ENCODE data around the gene KRT6C. TPM values are rescaled to one million over a fixed set of nuclear protein-coding genes. Genes with fewer than 3 reads are reported as not detected.

KRT6C gene
- total RNA-seq, 5 donors from 2014 or later (not counting 1 experiment from before 2014, with no cell fraction given), result not detected

DNA sequence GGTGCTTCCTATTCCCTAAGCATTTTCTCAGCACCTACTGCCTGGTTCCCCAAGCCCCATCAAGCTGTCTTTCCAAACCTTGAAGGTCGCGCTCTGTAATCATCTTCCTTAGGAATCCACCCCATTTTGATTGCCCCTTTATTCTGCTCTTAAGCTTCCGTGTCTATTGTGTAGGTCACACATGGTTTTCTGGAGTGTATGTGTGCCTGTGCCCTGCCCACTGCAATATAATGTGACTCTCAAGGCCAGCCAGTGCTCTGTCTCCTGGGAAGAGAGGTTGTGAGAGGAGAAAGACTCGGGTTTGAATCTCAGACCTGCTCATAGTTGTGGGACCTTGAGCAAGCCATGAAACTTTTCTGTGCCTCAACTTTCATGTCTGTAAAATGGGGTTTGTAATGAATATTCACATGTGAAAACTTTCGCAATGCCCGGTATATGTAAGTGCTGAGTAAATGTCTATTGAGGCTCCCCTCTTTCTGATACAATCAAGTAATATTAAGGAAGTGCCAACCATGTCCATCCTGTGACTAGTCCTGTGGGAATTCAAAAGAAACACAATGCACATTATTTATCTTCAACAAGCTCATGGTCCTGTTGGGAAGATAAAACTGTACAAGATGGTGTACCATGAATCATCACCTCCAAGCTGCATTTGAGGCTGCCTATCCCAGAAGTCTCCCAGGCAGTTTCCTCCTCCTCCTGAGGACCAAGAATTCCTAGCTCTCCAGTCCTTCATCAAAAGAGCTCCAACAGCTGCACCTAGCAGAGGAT is 38.7 kb downstream of the KRT6C start:
- no peaks in the 10 kb centered on the region for H3K36me3 ChIP-seq (ENCODE audit: control insufficient read depth in 2 of 2, extremely low read depth in 1 of 2, insufficient read depth in 1 of 2, low read length in 1 of 2)
- H3K9me3 ChIP-seq, result no peaks in the 10 kb centered on the region
- Mint-ChIP-seq H3K9me3 (no peaks in the 10 kb centered on the region), H3K4me1 (no peaks in the 10 kb centered on the region), H3K27me3 (peaks cover 38 to 52% of the 10 kb centered on the region in 2 donors), H3K4me3 (no peak overlapping the region), H3K36me3 (no peaks in the 10 kb centered on the region), H3K27ac (no peak overlapping the region)
- no peaks in the 10 kb centered on the region for H3K4me1 ChIP-seq (ENCODE audit: control insufficient read depth in 1 of 2, extremely low read depth in 1 of 2, insufficient read depth in 2 of 2, low read length in 2 of 2)
- no peak overlapping the region for H3K4me3 ChIP-seq (ENCODE audit: control insufficient read depth in 1 of 2, extremely low read depth in 1 of 2, low read length in 1 of 2)
- DNase-seq (no peak), ATAC-seq (replicated peaks in 1 of 4) (no peak)
- H3K27me3 ChIP-seq (replicated peaks in 1 of 2; ENCODE audit: control insufficient read depth in 2 of 2, extremely low read depth in 1 of 2, insufficient read depth in 2 of 2, low read length in 1 of 2), result peaks cover 2 to 31% of the 10 kb centered on the region in 2 experiments
- ChIA-PET POLR2A (interaction anchor here in 1 of 2 donors (0.5 kb wide), 1 partner anchor 366 kb away, joined by 3 read pairs; no protein-coding TSS in a partner anchor), CTCF (no interaction called here)
- 43% methylated on average over 1 of the region's 6 CpGs for WGBS (ENCODE audit: insufficient coverage)
- H3K27ac ChIP-seq (ENCODE audit: low read length), result no peak overlapping the region

DNA sequence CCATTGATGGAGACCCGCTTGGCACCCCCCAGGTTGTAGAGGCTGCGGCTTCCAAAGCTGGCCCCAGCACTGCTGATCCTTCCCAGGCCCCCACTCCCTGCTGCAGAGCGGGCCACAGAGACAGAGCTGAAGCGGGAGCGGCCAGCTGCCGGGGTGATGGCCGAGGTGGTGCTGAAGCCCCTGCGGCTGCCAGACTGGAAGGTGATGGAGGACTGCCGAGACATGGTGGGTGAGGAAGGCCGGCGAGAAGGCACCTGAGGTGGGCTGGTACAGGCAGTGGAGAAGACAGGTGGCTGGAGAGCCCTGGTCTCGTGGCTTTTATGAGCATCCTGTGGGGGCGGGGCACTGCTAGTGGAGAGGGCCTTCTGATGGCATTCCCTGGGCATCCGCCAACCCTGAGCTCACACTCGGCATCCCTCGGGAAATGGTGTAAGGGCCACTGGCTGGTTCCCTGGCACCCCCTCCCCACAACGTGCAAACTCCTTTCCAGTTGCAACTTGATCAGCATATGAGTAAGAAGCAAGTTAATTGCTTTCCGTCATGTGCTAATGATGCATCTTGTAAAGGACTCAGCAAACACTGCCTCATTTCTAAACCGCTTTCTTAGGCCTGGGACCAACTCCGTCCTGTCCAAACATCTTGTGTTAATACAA is 39.4 kb downstream of the KRT6C start, which contains the start of gene KRT75:
Gene KRT75 (minus strand): TSS at position 291 of the 653 bp plus-strand sequence. CDS start 67 bp downstream, at position 224.
- Mint-ChIP-seq H3K27ac (no peak within 1 kb of the TSS), H3K4me3 (no peak within 1 kb of the TSS), H3K27me3 (peaks cover 37 to 52% of the 10 kb centered on the region in 2 donors), H3K9me3 (no peaks in the 10 kb centered on the region), H3K4me1 (no peaks in the 10 kb centered on the region), H3K36me3 (no peaks in the 10 kb centered on the region)
- POLR2A ChIA-PET, result no interaction called here
- Histone ChIP-seq H3K36me3 (ENCODE audit: control insufficient read depth in 2 of 2, extremely low read depth in 1 of 2, insufficient read depth in 1 of 2, low read length in 1 of 2) (no peaks in the 10 kb centered on the region), H3K4me1 (ENCODE audit: control insufficient read depth in 1 of 2, extremely low read depth in 1 of 2, insufficient read depth in 2 of 2, low read length in 2 of 2) (no peaks in the 10 kb centered on the region), H3K4me3 (ENCODE audit: control insufficient read depth in 1 of 2, extremely low read depth in 1 of 2, low read length in 1 of 2) (no peak within 1 kb of the TSS), H3K9me3 (no peaks in the 10 kb centered on the region), H3K27me3 (replicated peaks in 1 of 2; ENCODE audit: control insufficient read depth in 2 of 2, extremely low read depth in 1 of 2, insufficient read depth in 2 of 2, low read length in 1 of 2) (peaks cover 2 to 24% of the 10 kb centered on the region in 2 experiments), H3K27ac (ENCODE audit: low read length) (no peak within 1 kb of the TSS)
- DNase-seq (no peak), ATAC-seq (replicated peaks in 1 of 4) (no peak)
- 73% methylated on average over 12 of the region's 20 CpGs for WGBS (ENCODE audit: insufficient coverage)
- CTCF ChIA-PET, result interaction anchor here in 1 of 2 donors (0.6 kb wide), 1 partner anchor 144 kb away, joined by 3 read pairs; no protein-coding TSS in a partner anchor

DNA sequence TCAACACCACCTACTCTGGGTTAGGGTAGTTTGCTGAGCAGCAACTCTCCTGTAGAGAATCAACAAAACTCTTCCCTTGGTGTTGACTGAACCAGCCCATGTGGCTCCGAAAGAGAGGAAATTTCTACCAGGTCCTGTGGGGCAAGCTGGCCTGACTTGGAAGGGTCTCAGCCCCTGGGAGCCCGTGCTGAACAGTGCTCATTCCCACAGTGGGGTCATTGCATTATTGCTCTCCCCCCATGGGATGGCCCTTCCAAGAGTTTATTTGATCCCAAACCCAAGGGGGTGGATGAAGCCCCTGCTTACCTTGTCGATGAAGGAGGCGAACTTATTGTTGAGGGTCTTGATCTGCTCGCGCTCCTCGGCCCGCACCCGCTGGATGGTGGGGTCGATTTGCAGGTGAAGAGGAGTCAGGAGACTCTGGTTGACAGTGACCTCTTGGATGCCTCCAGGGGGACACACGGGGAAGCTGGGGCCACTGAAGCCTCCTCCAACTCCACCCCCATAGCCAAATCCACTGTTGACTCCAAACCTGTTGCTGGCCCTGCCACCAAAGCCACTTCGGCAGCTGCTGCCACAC is 40.0 kb downstream of the KRT6C start:
- POLR2A ChIA-PET, result no interaction called here
- CTCF ChIA-PET, result interaction anchor here in 1 of 2 donors (0.6 kb wide), 1 partner anchor 145 kb away, joined by 3 read pairs; no protein-coding TSS in a partner anchor
- 93% methylated on average over 9 of the region's 12 CpGs for WGBS (ENCODE audit: insufficient coverage)
- H3K27me3 Mint-ChIP-seq, result peaks cover 42 to 58% of the 10 kb centered on the region in 2 donors
- DNase-seq, result no peak
- no peaks in the 10 kb centered on the region for H3K9me3 Mint-ChIP-seq
- Histone ChIP-seq H3K9me3 (no peaks in the 10 kb centered on the region), H3K27me3 (replicated peaks in 1 of 2; ENCODE audit: control insufficient read depth in 2 of 2, extremely low read depth in 1 of 2, insufficient read depth in 2 of 2, low read length in 1 of 2) (peaks cover 2 to 20% of the 10 kb centered on the region in 2 experiments), H3K4me3 (ENCODE audit: control insufficient read depth in 1 of 2, extremely low read depth in 1 of 2, low read length in 1 of 2) (no peak overlapping the region), H3K27ac (ENCODE audit: low read length) (no peak overlapping the region), H3K4me1 (ENCODE audit: control insufficient read depth in 1 of 2, extremely low read depth in 1 of 2, insufficient read depth in 2 of 2, low read length in 2 of 2) (no peaks in the 10 kb centered on the region), H3K36me3 (ENCODE audit: control insufficient read depth in 2 of 2, extremely low read depth in 1 of 2, insufficient read depth in 1 of 2, low read length in 1 of 2) (no peaks in the 10 kb centered on the region)
- H3K4me3 Mint-ChIP-seq, result no peak overlapping the region
- no peak for ATAC-seq (replicated peaks in 1 of 4)
- no peak overlapping the region for H3K27ac Mint-ChIP-seq
- H3K4me1 Mint-ChIP-seq, result no peaks in the 10 kb centered on the region
- no peaks in the 10 kb centered on the region for H3K36me3 Mint-ChIP-seq

DNA sequence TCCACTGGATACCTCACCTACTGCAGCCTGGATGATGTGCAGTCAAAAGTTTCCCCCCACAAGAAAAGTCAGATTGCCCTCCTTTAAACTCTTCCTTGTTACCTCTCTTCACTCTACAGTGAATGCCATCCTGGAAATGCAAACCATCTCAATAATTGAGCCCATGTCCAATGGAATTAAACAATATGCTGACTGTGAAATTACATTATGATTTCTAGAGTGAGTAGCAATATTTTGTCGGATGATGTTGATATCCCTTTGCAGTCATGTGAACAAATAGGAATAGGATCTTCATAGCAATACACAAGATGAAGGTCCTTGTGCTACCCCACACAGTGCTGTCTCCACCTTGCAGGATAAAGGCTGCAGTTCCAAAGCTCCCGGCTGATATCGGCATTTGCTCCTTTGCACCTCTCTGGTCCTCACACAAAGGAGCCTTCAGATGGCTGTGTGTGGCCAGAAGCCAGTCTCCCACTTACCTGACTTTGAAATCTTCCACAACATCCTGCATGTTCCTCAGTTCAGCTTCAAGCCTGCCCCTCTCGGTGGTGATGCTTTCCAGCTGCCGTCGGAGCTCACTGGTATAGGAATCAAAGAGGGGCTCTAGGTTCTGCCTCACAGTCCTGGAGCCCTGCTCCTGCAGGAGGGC is 40.9 kb downstream of the KRT6C start:
- no peaks in the 10 kb centered on the region for H3K9me3 Mint-ChIP-seq
- no peak overlapping the region for H3K4me3 ChIP-seq (ENCODE audit: control insufficient read depth in 1 of 2, extremely low read depth in 1 of 2, low read length in 1 of 2)
- no peaks in the 10 kb centered on the region for H3K36me3 ChIP-seq (ENCODE audit: control insufficient read depth in 2 of 2, extremely low read depth in 1 of 2, insufficient read depth in 1 of 2, low read length in 1 of 2)
- peaks cover 2 to 26% of the 10 kb centered on the region in 2 experiments for H3K27me3 ChIP-seq (replicated peaks in 1 of 2; ENCODE audit: control insufficient read depth in 2 of 2, extremely low read depth in 1 of 2, insufficient read depth in 2 of 2, low read length in 1 of 2)
- peaks cover 43 to 60% of the 10 kb centered on the region in 2 donors for H3K27me3 Mint-ChIP-seq
- no peaks in the 10 kb centered on the region for H3K36me3 Mint-ChIP-seq
- no peaks in the 10 kb centered on the region for H3K9me3 ChIP-seq
- CTCF ChIA-PET, result no interaction called here
- DNase-seq, result no peak
- H3K27ac ChIP-seq (ENCODE audit: low read length), result no peak overlapping the region
- no peaks in the 10 kb centered on the region for H3K4me1 Mint-ChIP-seq
- H3K4me3 Mint-ChIP-seq, result no peak overlapping the region
- WGBS (ENCODE audit: insufficient coverage), result 87% methylated on average over 5 of the region's 6 CpGs
- H3K27ac Mint-ChIP-seq, result no peak overlapping the region
- no peak for ATAC-seq (replicated peaks in 1 of 4)
- POLR2A ChIA-PET, result no interaction called here
- H3K4me1 ChIP-seq (ENCODE audit: control insufficient read depth in 1 of 2, extremely low read depth in 1 of 2, insufficient read depth in 2 of 2, low read length in 2 of 2), result no peaks in the 10 kb centered on the region

DNA sequence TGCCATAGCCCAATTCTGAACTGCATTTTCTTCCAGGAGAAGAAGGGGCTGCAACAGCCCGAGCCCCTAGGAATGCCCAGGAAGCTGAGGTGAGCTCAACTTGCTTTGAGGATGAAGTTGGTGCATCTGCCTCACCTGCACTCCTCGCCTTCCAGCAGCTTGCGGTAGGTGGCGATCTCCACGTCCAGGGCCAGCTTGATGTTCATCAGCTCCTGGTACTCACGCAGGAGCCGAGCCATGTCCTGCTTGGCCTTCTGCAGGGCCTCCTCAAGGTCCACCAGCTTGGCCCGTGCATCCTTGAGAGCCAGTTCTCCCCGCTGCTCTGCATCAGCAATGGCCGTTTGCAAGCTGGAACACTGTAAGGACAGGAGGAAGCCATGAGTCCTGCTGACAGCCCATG is 45.5 kb downstream of the KRT6C start:
- 62% methylated on average over 9 of the region's 10 CpGs for WGBS (ENCODE audit: insufficient coverage)
- CTCF ChIA-PET, result no interaction called here
- no peak overlapping the region for H3K4me3 ChIP-seq (ENCODE audit: control insufficient read depth in 1 of 2, extremely low read depth in 1 of 2, low read length in 1 of 2)
- Mint-ChIP-seq H3K4me3 (no peak overlapping the region), H3K36me3 (no peaks in the 10 kb centered on the region), H3K27me3 (peaks cover 33 to 50% of the 10 kb centered on the region in 2 donors), H3K4me1 (no peaks in the 10 kb centered on the region), H3K27ac (no peak overlapping the region), H3K9me3 (no peaks in the 10 kb centered on the region)
- DNase-seq (no peak), ATAC-seq (replicated peaks in 1 of 4) (no peak)
- H3K4me1 ChIP-seq (ENCODE audit: control insufficient read depth in 1 of 2, extremely low read depth in 1 of 2, insufficient read depth in 2 of 2, low read length in 2 of 2), result no peaks in the 10 kb centered on the region
- H3K27me3 ChIP-seq (replicated peaks in 1 of 2; ENCODE audit: control insufficient read depth in 2 of 2, extremely low read depth in 1 of 2, insufficient read depth in 2 of 2, low read length in 1 of 2), result peaks cover 0 to 37% of the 10 kb centered on the region in 2 experiments
- no peaks in the 10 kb centered on the region for H3K9me3 ChIP-seq
- POLR2A ChIA-PET, result no interaction called here
- no peak overlapping the region for H3K27ac ChIP-seq (ENCODE audit: low read length)
- H3K36me3 ChIP-seq (ENCODE audit: control insufficient read depth in 2 of 2, extremely low read depth in 1 of 2, insufficient read depth in 1 of 2, low read length in 1 of 2), result no peaks in the 10 kb centered on the region

GRCh38 chr12:52427083-52427482 is 46.5 kb downstream of the KRT6C start:
- Mint-ChIP-seq H3K4me3 (no peak overlapping the region), H3K27me3 (peaks cover 32 to 49% of the 10 kb centered on the region in 2 donors), H3K27ac (no peak overlapping the region), H3K9me3 (no peaks in the 10 kb centered on the region), H3K4me1 (no peaks in the 10 kb centered on the region), H3K36me3 (no peaks in the 10 kb centered on the region)
- ATAC-seq (replicated peaks in 1 of 4) (no peak), DNase-seq (no peak)
- WGBS (ENCODE audit: insufficient coverage), result no CpG with 5 or more reads among the region's 1 CpG
- Histone ChIP-seq H3K27ac (ENCODE audit: low read length) (no peak overlapping the region), H3K36me3 (ENCODE audit: control insufficient read depth in 2 of 2, extremely low read depth in 1 of 2, insufficient read depth in 1 of 2, low read length in 1 of 2) (no peaks in the 10 kb centered on the region), H3K4me1 (ENCODE audit: control insufficient read depth in 1 of 2, extremely low read depth in 1 of 2, insufficient read depth in 2 of 2, low read length in 2 of 2) (no peaks in the 10 kb centered on the region), H3K9me3 (no peaks in the 10 kb centered on the region), H3K27me3 (replicated peaks in 1 of 2; ENCODE audit: control insufficient read depth in 2 of 2, extremely low read depth in 1 of 2, insufficient read depth in 2 of 2, low read length in 1 of 2) (peaks cover 0 to 40% of the 10 kb centered on the region in 2 experiments), H3K4me3 (ENCODE audit: control insufficient read depth in 1 of 2, extremely low read depth in 1 of 2, low read length in 1 of 2) (no peak overlapping the region)
- CTCF ChIA-PET, result no interaction called here
- POLR2A ChIA-PET, result no interaction called here
